Heart left ventricle (tissue), 16 donors: ENCODE data around the gene SMARCA2. TPM values are rescaled to one million over a fixed set of nuclear protein-coding genes. Genes with fewer than 3 reads are reported as not detected.
A peak's percentile ranks its signal among the peaks of the same experiment; 100 is the strongest.

Experiments
- ATAC-seq, 4 donors: fragments of 200-7000 bp; cut with Tn5 transposase; one replicate each; pipeline ENCODE4 v1.9.1; 2020 to 2022; ENCODE audit warnings: moderate library complexity in 4 of 4, mild to moderate bottlenecking in 3 of 4, moderate number of reproducible peaks in 1 of 4
- DNase-seq, 5 donors: peaks; one replicate each; pipeline ENCODE4 v3.0.0-alpha.2; 2020
- H3K27ac ChIP-seq, 12 donors: fragments of 200-600 bp; sonication (generic) in 4 of 12; one replicate each; pipeline versions ENCODE4 v1.5.0 to v1.8.0; 2016 to 2022; ENCODE audit warnings: mild to moderate bottlenecking in 2 of 12
- H3K27me3 ChIP-seq, 9 donors: fragments of 200-600 bp; sonication (generic) in 2 of 9; one replicate each; pipeline versions ENCODE4 v1.5.1 to v1.8.0; 2016 to 2022; ENCODE audit warnings: mild to moderate bottlenecking in 3 of 9
- H3K36me3 ChIP-seq, 9 donors: fragments of 200-600 bp; sonication (generic) in 2 of 9; one replicate each; pipeline versions ENCODE4 v1.5.0 to v1.8.0; 2018 to 2022; ENCODE audit warnings: mild to moderate bottlenecking in 2 of 9
- H3K4me1 ChIP-seq, 12 donors: fragments of 200-600 bp; sonication (generic) in 4 of 12; one replicate each; pipeline versions ENCODE4 v1.5.0 to v1.8.0; 2016 to 2022; ENCODE audit warnings: mild to moderate bottlenecking in 3 of 12
- H3K4me3 ChIP-seq, 12 donors: fragments of 200-600 bp; sonication (generic) in 4 of 12; one replicate each; pipeline versions ENCODE4 v1.5.0 to v1.8.0; 2017 to 2022; ENCODE audit warnings: mild to moderate bottlenecking in 9 of 12, moderate library complexity in 4 of 12
- H3K9me3 ChIP-seq, 12 donors: fragments of 200-600 bp; sonication (generic) in 4 of 12; one replicate each; pipeline versions ENCODE4 v1.5.0 to v1.8.0; 2016 to 2022; ENCODE audit warnings: mild to moderate bottlenecking in 1 of 12
- CTCF ChIP-seq, 12 donors: fragments of 200-600 bp; sonication (generic) in 4 of 12; IDR thresholded peaks; one replicate each; pipeline versions ENCODE4 v1.5.0 to v1.8.0; 2018 to 2022; ENCODE audit warnings: antibody characterized with exemption in 12 of 12, mild to moderate bottlenecking in 5 of 12
- POLR2A ChIP-seq, 2 donors: fragments of 450-650 bp; IDR thresholded peaks; one replicate each; pipeline ENCODE4 v1.6.1; 2017; ENCODE audit warnings: antibody characterized with exemption in 2 of 2, mild to moderate bottlenecking in 2 of 2, moderate library complexity in 2 of 2
- WGBS, 4 donors: extraction: QIAGEN DNeasy Blood & Tissue Kit in 2 of 4; methylation state at CpG; one replicate each; pipeline versions ENCODE4 v1.1.5 to v1.1.7; 2013 to 2018; 5-methylcytosine and 5-hydroxymethylcytosine counted together
- intact Hi-C, 10 donors: fragments of 100-400 bp; cut with DNase I; formaldehyde crosslinking; loops; one replicate each; pipeline versions ENCODE4 v1.11.1 to v1.14.2; 2022
- polyA plus RNA-seq, 2 donors: library from polyadenylated mRNA; stranded (reverse); fragments of 200-250 nt; gene quantifications; one replicate each; pipeline ENCODE4 v1.2.3, GENCODE V29; 2013
- total RNA-seq, 9 donors: library from RNA; depleted of rRNA in 2 of 9; stranded (reverse); fragments of >200 nt in 2 of 9; fragmentation: NEBNext Ultra II Directional in 3 of 9; extraction: Animal tissue kit (Norgen Biotek cat#: 25700) in 3 of 9; gene quantifications; one replicate each; pipeline versions ENCODE4 v1.1.0 to v1.2.4, GENCODE V29; 2016 to 2023
- donor health status: ischemic (EF 13 %, LVEDD 7.1; RV severe dilation, severe dysfunction).
- donor health status: healthy with polysubstance abuse.
- donor health status: DM: no; HTN: yes; CAD: no.
- donor health status: DM: no; HTN: no; CAD: no.
- donor health status: ischemic (EF 25% LVEDD 6.9; RV normal size, moderate dysfunction).
- donor health status: ischemic (EF 25% LVEDD 5.7; RV mildly dilated, moderate dysfunction).
- donor health status: healthy.
- donor health status: DM: yes; HTN: yes; CAD: no.
- donor health status: ischemic (EF 35%, LVEDD 5.7; RV mildly dilated, moderate dysfunction).
- donor health status: nonischemic (EF 11% LVEDD 7.7; RV severe dilation, severe dysfunction).
- donor health status: DM: yes; HTN: yes; CAD: no.
- donor health status: PGD.
- donor health status: ischemic (EF 29% LVEDD 5.4; RV normal size, mild dysfunction).
- donor health status: nonischemic (EF 23%, LVEDD 6.1; RV moderate dilation, normal function).

Gene SMARCA2
- total and polyA plus RNA-seq, 11 donors, result 29.3 to 149 (median 103) TPM

DNA sequence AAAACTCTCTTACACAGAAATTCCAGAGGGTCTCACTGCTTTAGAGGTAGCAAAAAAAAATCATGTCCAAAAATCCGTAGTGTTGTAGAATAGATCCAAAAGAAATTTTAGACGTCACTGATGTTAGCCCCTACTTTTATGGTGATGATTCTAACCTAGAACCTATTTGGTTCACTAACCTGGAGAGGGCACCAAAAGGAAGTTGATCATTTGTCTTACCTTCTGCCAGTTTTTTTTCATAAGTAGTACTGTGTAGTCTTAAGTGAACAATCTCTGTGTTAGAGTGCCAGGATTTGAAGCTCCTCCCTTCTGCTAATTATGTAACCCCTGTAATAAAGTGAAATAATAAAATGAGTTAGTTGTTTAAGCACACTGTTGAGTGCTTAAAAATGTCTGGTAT is 215.2 kb downstream of the SMARCA2 start:
- 96 to 97% (median 97%) methylated on average over 2 of the region's 2 CpGs for WGBS, 4 donors
- intact Hi-C loops, result loop anchor here in 3 of 10 donors (10.0 kb wide), 3 partner anchors 86 to 504 kb away; no protein-coding TSS in a partner anchor

DNA sequence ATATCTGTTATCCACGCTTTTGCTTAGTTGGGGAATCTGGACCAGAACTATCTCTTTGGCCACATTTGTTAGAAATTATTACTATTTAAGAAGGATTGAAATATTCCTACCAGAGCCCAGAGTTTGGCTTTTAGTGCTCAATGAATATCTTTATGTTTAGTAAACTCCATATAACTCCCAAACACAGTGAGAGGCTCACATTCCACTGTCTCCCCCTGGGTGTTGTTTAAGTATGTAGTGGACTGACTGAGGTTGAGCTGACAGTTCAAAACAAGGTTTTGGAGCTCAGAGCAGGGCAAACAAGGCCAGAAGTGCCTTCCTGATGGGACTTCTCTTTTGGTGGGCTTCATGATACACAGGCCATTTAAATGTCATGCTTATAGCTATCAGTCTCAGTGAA is 216.0 kb downstream of the SMARCA2 start:
- Histone ChIP-seq H3K27ac (no peak overlapping the region), H3K27me3 (no peaks in the 10 kb centered on the region), H3K4me3 (no peak overlapping the region), H3K4me1 (peaks cover 0 to 38% (median 18%) of the 10 kb centered on the region in 12 donors), H3K36me3 (no peaks in the 10 kb centered on the region), H3K9me3 (no peaks in the 10 kb centered on the region)
- WGBS, 4 donors, result 85 to 98% (median 95%) methylated on average over 1 of the region's 1 CpG
- intact Hi-C loops, result loop anchor here in 3 of 10 donors (10.0 kb wide), 3 partner anchors 86 to 504 kb away; no protein-coding TSS in a partner anchor
- no peak for TF ChIP-seq POLR2A (IDR thresholded peaks at IDR 0.05)
- DNase-seq (no peak), ATAC-seq (no peak)

More for the DNA sequence above, 215.2 kb downstream of the SMARCA2 start:
- Histone ChIP-seq H3K4me3 (no peak overlapping the region), H3K4me1 (peaks cover 0 to 38% (median 18%) of the 10 kb centered on the region in 12 donors), H3K36me3 (no peaks in the 10 kb centered on the region), H3K27ac (no peak overlapping the region), H3K9me3 (no peaks in the 10 kb centered on the region), H3K27me3 (no peaks in the 10 kb centered on the region)
- DNase-seq, result no peak
- TF ChIP-seq POLR2A (IDR thresholded peaks at IDR 0.05), result no peak
- no peak for TF ChIP-seq CTCF (IDR thresholded peaks at IDR 0.05)
- no peak for ATAC-seq

DNA sequence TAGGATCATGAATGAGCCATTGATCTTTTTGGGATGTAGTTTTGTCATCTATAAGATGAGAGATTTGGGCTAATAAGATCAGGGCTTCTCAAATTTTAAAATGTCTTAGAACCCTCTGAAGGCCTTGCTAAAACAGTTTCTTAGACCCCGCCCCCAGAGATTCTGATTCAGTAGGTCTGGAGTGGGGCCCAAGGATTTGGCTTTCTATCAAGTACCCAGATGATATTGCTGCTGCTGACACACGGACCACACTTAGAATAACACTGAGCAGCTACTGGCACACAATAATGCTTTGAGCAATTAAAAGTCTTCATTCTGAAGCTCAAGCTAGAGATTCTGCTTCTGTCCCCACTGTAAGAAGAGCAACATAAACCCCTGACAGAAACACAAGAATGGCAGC is 216.7 kb downstream of the SMARCA2 start:
- DNase-seq (peak in 1 of 5 donors; percentile 40), ATAC-seq (peak in 2 of 4 donors; percentile 63 to 71)
- Histone ChIP-seq H3K4me1 (peaks cover 0 to 38% (median 18%) of the 10 kb centered on the region in 12 donors), H3K4me3 (no peak overlapping the region), H3K27me3 (no peaks in the 10 kb centered on the region), H3K9me3 (no peaks in the 10 kb centered on the region), H3K27ac (peak overlapping the region in 3 of 12 donors; percentile 10 to 42 (median 34)), H3K36me3 (no peaks in the 10 kb centered on the region)
- TF ChIP-seq POLR2A (IDR thresholded peaks at IDR 0.05) (no peak), CTCF (IDR thresholded peaks at IDR 0.05) (no peak)
- 41 to 68% (median 54%) methylated on average over 2 of the region's 2 CpGs for WGBS, 4 donors
- intact Hi-C loops, result loop anchor here in 3 of 10 donors (10.0 kb wide), 3 partner anchors 87 to 503 kb away; no protein-coding TSS in a partner anchor

DNA sequence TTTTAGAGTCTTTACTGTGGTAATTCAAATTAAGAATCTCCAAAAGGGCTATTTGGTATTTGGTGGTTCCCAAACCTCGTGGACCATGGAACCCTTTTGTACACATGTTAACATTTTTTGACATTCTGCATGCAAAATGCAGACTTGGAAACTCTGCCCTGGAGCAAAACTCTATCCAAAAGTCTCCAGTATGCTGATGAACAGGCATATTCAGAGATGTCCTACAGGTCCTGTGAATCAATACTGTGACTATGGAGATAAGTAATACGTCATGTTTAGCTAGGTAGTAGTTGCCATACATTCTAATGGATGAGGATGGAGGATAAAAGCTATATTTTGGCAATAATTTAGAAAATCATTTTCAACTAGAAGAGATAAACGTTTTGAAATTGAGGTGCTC is 218.1 kb downstream of the SMARCA2 start:
- 76 to 84% (median 82%) methylated on average over 3 of the region's 3 CpGs for WGBS, 4 donors
- Histone ChIP-seq H3K27me3 (no peaks in the 10 kb centered on the region), H3K36me3 (no peaks in the 10 kb centered on the region), H3K4me1 (peaks cover 0 to 38% (median 16%) of the 10 kb centered on the region in 12 donors), H3K27ac (no peak overlapping the region), H3K4me3 (no peak overlapping the region), H3K9me3 (no peaks in the 10 kb centered on the region)
- intact Hi-C loops, result loop anchor here in 3 of 10 donors (10.0 kb wide), 3 partner anchors 88 to 502 kb away; no protein-coding TSS in a partner anchor
- DNase-seq, result no peak
- no peak for ATAC-seq
- TF ChIP-seq CTCF (IDR thresholded peaks at IDR 0.05), result no peak
- no peak for TF ChIP-seq POLR2A (IDR thresholded peaks at IDR 0.05)
